Neural progenitor cell (in vitro differentiated cells): ENCODE data around the gene AP1B1. TPM values are rescaled to one million over a fixed set of nuclear protein-coding genes. Genes with fewer than 3 reads are reported as not detected.
"Not testable (repeated sequence)": the region's sequence is repeated elsewhere in the genome, so short reads cannot be mapped to it uniquely, and the experiment has no call there.

Source experiments
- DNase-seq: peaks from one replicate; pipeline ENCODE4 v3.0.0-alpha.2; 2016; ENCODE audit warnings: low spot score
- H2AFZ ChIP-seq: fragments of 200-600 bp; sonication (generic); replicated peaks from 2 replicates; pipeline ENCODE4 v1.6.1; 2016; ENCODE audit warnings: antibody characterized with exemption
- H3F3A ChIP-seq: fragments of 200-600 bp; sonication (generic); 2 replicates; pipeline ENCODE4 v1.6.1; 2016; ENCODE audit warnings: antibody characterized with exemption, low read depth
- H3K27ac ChIP-seq: fragments of 200-600 bp; sonication (generic); 2 replicates; pipeline ENCODE4 v1.5.1; 2016; ENCODE audit warnings: mild to moderate bottlenecking
- H3K27me3 ChIP-seq: fragments of 200-600 bp; sonication (generic); 2 replicates; pipeline ENCODE4 v1.6.1; 2016; ENCODE audit warnings: mild to moderate bottlenecking, moderate library complexity
- H3K36me3 ChIP-seq: fragments of 200-600 bp; sonication (generic); 2 replicates; pipeline ENCODE4 v1.5.1; 2016
- H3K4me1 ChIP-seq: fragments of 200-600 bp; sonication (generic); 2 replicates; pipeline ENCODE4 v1.6.1; 2016; ENCODE audit warnings: mixed run types
- H3K4me2 ChIP-seq: fragments of 200-600 bp; sonication (generic); 2 replicates; pipeline ENCODE4 v1.6.1; 2016
- H3K4me3 ChIP-seq: fragments of 200-600 bp; sonication (generic); 2 replicates; pipeline ENCODE4 v1.5.1; 2016
- H3K79me2 ChIP-seq: fragments of 200-600 bp; sonication (generic); 2 replicates; pipeline ENCODE4 v1.6.1; 2016; ENCODE audit warnings: low read depth
- H3K9ac ChIP-seq: fragments of 200-600 bp; sonication (generic); 2 replicates; pipeline ENCODE4 v1.6.1; 2016
- H3K9me3 ChIP-seq: fragments of 200-600 bp; sonication (generic); 2 replicates; pipeline ENCODE4 v1.5.1; 2016; ENCODE audit warnings: low read depth
- H4K20me1 ChIP-seq: fragments of 200-600 bp; sonication (generic); 2 replicates; pipeline ENCODE4 v1.6.1; 2016; ENCODE audit warnings: low read depth
- H3K27ac Mint-ChIP-seq: 3 replicates; pipeline ENCODE4 v1.8.0; 2021; ENCODE audit warnings: mixed read lengths
- H3K27me3 Mint-ChIP-seq: 2 replicates; pipeline ENCODE4 v1.8.0; 2022; ENCODE audit warnings: low read depth, mild to moderate bottlenecking, inconsistent platforms, moderate library complexity, mixed read lengths; ENCODE audit not compliant: insufficient read depth
- H3K36me3 Mint-ChIP-seq: 3 replicates; pipeline ENCODE4 v1.8.0; 2021; ENCODE audit warnings: mixed read lengths
- H3K4me1 Mint-ChIP-seq: 3 replicates; pipeline ENCODE4 v1.8.0; 2021; ENCODE audit warnings: mixed read lengths
- H3K4me3 Mint-ChIP-seq: 3 replicates; pipeline ENCODE4 v1.8.0; 2021; ENCODE audit warnings: mild to moderate bottlenecking, moderate library complexity, mixed read lengths
- H3K9me3 Mint-ChIP-seq: 3 replicates; pipeline ENCODE4 v1.8.0; 2020; ENCODE audit warnings: mixed read lengths
- CTCF ChIP-seq: fragments of 200-600 bp; sonication (generic); IDR thresholded peaks from 2 replicates; pipeline ENCODE4 v1.5.1; 2017; ENCODE audit warnings: antibody characterized with exemption, mild to moderate bottlenecking
- EZH2 ChIP-seq: fragments of 200-600 bp; sonication (generic); IDR thresholded peaks from 2 replicates; pipeline ENCODE4 v1.6.1; 2017; ENCODE audit warnings: antibody characterized with exemption, mild to moderate bottlenecking, moderate library complexity
- EZH2phosphoT487 ChIP-seq: fragments of 200-600 bp; sonication (generic); IDR thresholded peaks from 2 replicates; pipeline ENCODE4 v1.6.1; 2017; ENCODE audit warnings: antibody characterized with exemption
- total RNA-seq: library from RNA; depleted of rRNA; stranded (reverse); fragments of >200 nt; gene quantifications from 2 replicates; pipeline ENCODE4 v1.2.3, GENCODE V29; 2015; ENCODE audit warnings: low replicate concordance

The AP1B1 gene
- total RNA-seq, 1 donor from 2014 or later = 34.7 TPM

GRCh38 chr22:29375398-29376076 lies 12.8 kb downstream of the AP1B1 start:
- Histone ChIP-seq H3F3A (peaks cover 8% of the 10 kb centered on the region), H3K9ac (no peak overlapping the region), H3K27ac (no peak overlapping the region), H3K79me2 (peaks cover 9% of the 10 kb centered on the region), H3K4me2 (no peak overlapping the region), H3K27me3 (no peaks in the 10 kb centered on the region), H3K4me3 (no peak overlapping the region), H3K4me1 (peaks cover 7% of the 10 kb centered on the region), H2AFZ (no peak overlapping the region), H3K9me3 (no peaks in the 10 kb centered on the region), H4K20me1 (peaks cover 22% of the 10 kb centered on the region), H3K36me3 (no peaks in the 10 kb centered on the region)
- Mint-ChIP-seq H3K27ac (no peak overlapping the region), H3K4me1 (peaks cover 25% of the 10 kb centered on the region), H3K4me3 (no peak overlapping the region), H3K27me3 (peaks cover 2% of the 10 kb centered on the region), H3K9me3 (no peaks in the 10 kb centered on the region), H3K36me3 (peaks cover 15% of the 10 kb centered on the region)
- no peak for TF ChIP-seq EZH2phosphoT487
- no peak for TF ChIP-seq EZH2
- no peak for TF ChIP-seq CTCF
- DNase-seq = no peak

GRCh38 chr22:29374806-29375205 lies 13.6 kb downstream of the AP1B1 start:
- H3K27ac Mint-ChIP-seq, H3K4me3 ChIP-seq: not testable (repeated sequence)
- peaks cover 15% of the 10 kb centered on the region for H3K36me3 Mint-ChIP-seq

GRCh38 chr22:29374401-29374800 lies 14.0 kb downstream of the AP1B1 start:
- peaks cover 19% of the 10 kb centered on the region for H3F3A ChIP-seq
- no peaks in the 10 kb centered on the region for H3K9me3 ChIP-seq
- no peak overlapping the region for H3K4me2 ChIP-seq
- no peaks in the 10 kb centered on the region for H3K27me3 ChIP-seq
- H3K79me2 ChIP-seq = peaks cover 7% of the 10 kb centered on the region
- H3K9ac ChIP-seq = no peak overlapping the region
- no peak overlapping the region for H3K27ac Mint-ChIP-seq
- H3K36me3 ChIP-seq = no peaks in the 10 kb centered on the region
- no peak overlapping the region for H3K27ac ChIP-seq
- H4K20me1 ChIP-seq = peaks cover 25% of the 10 kb centered on the region
- H3K4me1 Mint-ChIP-seq = peaks cover 33% of the 10 kb centered on the region
- TF ChIP-seq EZH2phosphoT487 = no peak
- no peak for TF ChIP-seq CTCF
- TF ChIP-seq EZH2 = no peak
- DNase-seq = no peak
- H3K4me3 ChIP-seq = no peak overlapping the region
- H3K36me3 Mint-ChIP-seq = peaks cover 13% of the 10 kb centered on the region
- H3K9me3 Mint-ChIP-seq = no peaks in the 10 kb centered on the region
- H3K27me3 Mint-ChIP-seq = no peaks in the 10 kb centered on the region
- no peak overlapping the region for H2AFZ ChIP-seq
- H3K4me3 Mint-ChIP-seq = no peak overlapping the region
- H3K4me1 ChIP-seq = peaks cover 17% of the 10 kb centered on the region

More at GRCh38 chr22:29374806-29375205, 13.6 kb downstream of the AP1B1 start:
- H4K20me1 ChIP-seq = peaks cover 23% of the 10 kb centered on the region
- H2AFZ ChIP-seq, H3K79me2 ChIP-seq, H3K9me3 Mint-ChIP-seq, H3K9me3 ChIP-seq, H3K27ac ChIP-seq, H3K27me3 Mint-ChIP-seq, H3K36me3 ChIP-seq, H3K9ac ChIP-seq, H3K4me2 ChIP-seq, H3K27me3 ChIP-seq, DNase-seq: not testable (repeated sequence)
- peaks cover 13% of the 10 kb centered on the region for H3K4me1 ChIP-seq
- H3F3A ChIP-seq = peaks cover 15% of the 10 kb centered on the region
- peak overlapping the region; percentile 27 for H3K4me3 Mint-ChIP-seq
- H3K4me1 Mint-ChIP-seq = peaks cover 29% of the 10 kb centered on the region

- peak overlapping the region; percentile 90 for H3K27ac Mint-ChIP-seq
- Histone ChIP-seq H3K4me1 (peaks cover 34% of the 10 kb centered on the region), H3K27ac (peak overlapping the region; percentile 58), H3F3A (peaks cover 27% of the 10 kb centered on the region), H3K9me3 (no peaks in the 10 kb centered on the region), H4K20me1 (peaks cover 36% of the 10 kb centered on the region), H3K36me3 (no peaks in the 10 kb centered on the region), H2AFZ (no peak overlapping the region), H3K79me2 (peaks cover 14% of the 10 kb centered on the region), H3K4me2 (peak overlapping the region; percentile 44), H3K27me3 (no peaks in the 10 kb centered on the region), H3K9ac (no peak overlapping the region), H3K4me3 (peak overlapping the region; percentile 5)
- no peaks in the 10 kb centered on the region for H3K27me3 Mint-ChIP-seq
- peak overlapping the region; percentile 10 for H3K4me3 Mint-ChIP-seq
- H3K9me3 Mint-ChIP-seq = no peaks in the 10 kb centered on the region
- peaks cover 53% of the 10 kb centered on the region for H3K4me1 Mint-ChIP-seq
- peaks cover 9% of the 10 kb centered on the region for H3K36me3 Mint-ChIP-seq
- peak; percentile 60 for DNase-seq
- TF ChIP-seq CTCF = peak; percentile 9
- no peak for TF ChIP-seq EZH2phosphoT487
These were observed 17.8 kb downstream of the AP1B1 start for GRCh38 chr22:29370537-29370936.
